ENCODE measurements around the gene RAD51B.

Gene RAD51B

GRCh38 chr14:67900231-67900630, 80.7 kb downstream of the RAD51B start:
- H3K4me3 ChIP-seq (ENCODE audit: low read depth, low read length): no peak overlapping the region
- TF ChIP-seq, protein P1, sequence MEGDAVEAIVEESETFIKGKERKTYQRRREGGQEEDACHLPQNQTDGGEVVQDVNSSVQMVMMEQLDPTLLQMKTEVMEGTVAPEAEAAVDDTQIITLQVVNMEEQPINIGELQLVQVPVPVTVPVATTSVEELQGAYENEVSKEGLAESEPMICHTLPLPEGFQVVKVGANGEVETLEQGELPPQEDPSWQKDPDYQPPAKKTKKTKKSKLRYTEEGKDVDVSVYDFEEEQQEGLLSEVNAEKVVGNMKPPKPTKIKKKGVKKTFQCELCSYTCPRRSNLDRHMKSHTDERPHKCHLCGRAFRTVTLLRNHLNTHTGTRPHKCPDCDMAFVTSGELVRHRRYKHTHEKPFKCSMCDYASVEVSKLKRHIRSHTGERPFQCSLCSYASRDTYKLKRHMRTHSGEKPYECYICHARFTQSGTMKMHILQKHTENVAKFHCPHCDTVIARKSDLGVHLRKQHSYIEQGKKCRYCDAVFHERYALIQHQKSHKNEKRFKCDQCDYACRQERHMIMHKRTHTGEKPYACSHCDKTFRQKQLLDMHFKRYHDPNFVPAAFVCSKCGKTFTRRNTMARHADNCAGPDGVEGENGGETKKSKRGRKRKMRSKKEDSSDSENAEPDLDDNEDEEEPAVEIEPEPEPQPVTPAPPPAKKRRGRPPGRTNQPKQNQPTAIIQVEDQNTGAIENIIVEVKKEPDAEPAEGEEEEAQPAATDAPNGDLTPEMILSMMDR (IDR thresholded peaks at IDR 0.05; ENCODE audit: low read depth, low read length): no peak

DNA sequence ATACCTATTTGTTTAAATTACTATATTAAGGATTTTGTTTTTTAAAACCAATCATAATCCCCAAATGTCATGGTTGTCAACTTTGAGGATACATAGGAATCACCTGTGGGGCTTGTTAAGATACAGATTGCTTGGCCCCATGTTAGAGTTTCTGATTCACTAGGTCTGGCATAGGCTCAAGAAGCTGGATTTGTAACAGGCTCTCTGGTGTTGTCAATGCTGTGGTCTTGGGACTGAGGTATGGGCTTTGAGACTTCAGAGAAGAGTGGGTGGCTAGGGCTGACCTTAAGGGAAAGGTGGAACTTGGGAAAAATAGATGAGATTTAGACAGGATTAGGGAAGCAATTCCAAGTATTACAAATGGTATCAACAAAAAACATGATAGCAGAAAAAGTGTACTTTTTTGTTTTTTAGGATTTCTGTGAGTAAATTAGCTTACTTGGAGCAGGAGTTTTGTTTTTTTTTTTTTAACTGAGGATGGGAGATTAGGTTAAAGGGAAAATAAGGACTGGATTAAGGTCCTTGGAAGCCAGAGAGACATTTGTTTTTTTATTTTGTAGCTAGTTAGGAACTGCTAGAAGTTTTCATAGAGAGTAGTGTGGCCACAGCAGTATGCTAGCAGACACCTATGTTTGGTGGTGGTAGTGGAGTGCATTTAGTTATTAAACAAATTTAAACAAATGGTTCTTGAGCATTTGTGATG, 88.6 kb downstream of the RAD51B start:
- TF ChIP-seq, protein P1 (IDR thresholded peaks at IDR 0.05; ENCODE audit: low read depth, low read length): no peak
- no peak overlapping the region for H3K4me3 ChIP-seq (ENCODE audit: low read depth, low read length)

DNA sequence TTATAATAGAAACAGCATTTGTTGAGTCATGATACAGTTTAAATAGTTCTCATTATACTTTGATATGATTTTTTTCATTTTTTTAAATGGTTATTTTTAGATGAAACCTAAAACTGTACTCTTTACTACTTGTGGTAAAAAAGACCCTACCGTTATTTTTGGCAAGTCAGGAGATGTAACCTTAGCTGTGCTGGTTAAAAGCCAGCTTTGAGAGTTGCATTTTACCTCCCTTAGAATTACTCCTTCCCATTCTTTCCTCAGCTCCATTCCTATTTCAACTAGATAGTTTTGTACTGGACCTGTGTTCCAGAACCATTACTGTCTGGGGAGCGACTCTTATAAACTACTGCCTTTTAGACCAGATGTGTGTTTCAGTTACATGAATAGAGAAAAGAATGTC, 92.0 kb downstream of the RAD51B start:
- H3K4me3 ChIP-seq (ENCODE audit: low read depth, low read length): no peak overlapping the region
- TF ChIP-seq, protein P1 (IDR thresholded peaks at IDR 0.05; ENCODE audit: low read depth, low read length): no peak

DNA sequence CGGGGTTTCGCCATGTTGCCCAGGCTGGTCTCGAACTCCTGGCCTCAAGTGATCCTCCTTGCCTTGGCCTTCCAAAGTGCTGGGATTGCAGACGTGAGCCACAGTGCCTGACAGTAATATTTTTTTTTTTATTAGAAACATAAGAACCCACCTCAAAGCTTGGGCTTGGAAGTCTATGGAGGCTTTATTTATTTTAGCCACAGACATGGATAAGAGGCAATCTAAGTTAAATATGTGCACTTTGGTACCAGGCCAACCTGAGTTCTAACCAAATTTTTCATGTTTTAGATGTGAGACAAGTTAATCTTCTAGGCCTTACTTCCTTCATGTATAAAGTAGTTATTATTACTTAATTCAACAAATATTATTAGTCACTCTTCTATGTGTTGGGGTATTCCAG, 96.9 kb downstream of the RAD51B start:
- TF ChIP-seq, protein P1 (IDR thresholded peaks at IDR 0.05; ENCODE audit: low read depth, low read length): no peak
- H3K4me3 ChIP-seq (ENCODE audit: low read depth, low read length): no peak overlapping the region

- no peak overlapping the region for H3K4me3 ChIP-seq (ENCODE audit: low read depth, low read length)
- TF ChIP-seq, protein P1 (IDR thresholded peaks at IDR 0.05; ENCODE audit: low read depth, low read length): no peak
Measured at GRCh38 chr14:67917006-67917405, 97.4 kb downstream of the RAD51B start.

- TF ChIP-seq, protein P1 (IDR thresholded peaks at IDR 0.05; ENCODE audit: low read depth, low read length): no peak
- no peak overlapping the region for H3K4me3 ChIP-seq (ENCODE audit: low read depth, low read length)
Measured at GRCh38 chr14:67918838-67919237, 99.3 kb downstream of the RAD51B start.

DNA sequence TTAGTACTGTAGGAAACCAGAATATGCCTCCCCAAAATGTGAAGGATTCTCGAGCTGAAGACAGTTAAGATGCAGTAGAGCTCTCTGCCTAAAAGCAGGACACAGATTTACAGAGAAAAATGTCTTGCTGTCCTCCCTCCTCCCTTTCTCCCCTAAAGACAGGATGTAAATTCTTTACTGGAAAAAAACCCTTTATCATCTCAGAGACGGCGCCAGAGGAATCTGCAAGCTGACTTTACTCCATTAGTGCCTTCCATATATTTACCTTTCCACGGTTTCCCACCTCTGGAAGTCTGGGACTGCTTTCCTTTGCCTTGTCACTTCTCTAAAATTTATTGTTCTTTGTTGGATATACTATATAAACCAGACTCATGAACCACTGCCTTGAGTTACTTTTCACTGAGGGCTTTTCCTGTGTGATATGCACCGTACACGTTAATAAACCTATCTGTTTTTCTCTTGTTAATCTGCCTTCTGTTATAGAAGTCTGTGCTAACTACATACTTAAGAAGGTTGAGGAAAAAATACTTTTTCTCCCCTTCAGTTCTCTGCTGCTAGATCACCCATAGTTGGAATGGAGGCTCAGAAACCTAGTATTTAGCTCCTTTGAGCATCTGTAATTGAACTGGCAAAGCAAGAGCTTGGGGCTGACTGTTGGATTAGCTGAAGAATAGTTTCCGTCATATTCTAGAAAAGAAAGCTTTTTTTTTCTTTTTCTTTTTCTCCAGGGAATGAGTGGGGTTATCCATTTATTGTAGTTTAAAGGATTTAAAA, 99.9 kb downstream of the RAD51B start:
- TF ChIP-seq, protein P1 (IDR thresholded peaks at IDR 0.05; ENCODE audit: low read depth, low read length): no peak
- H3K4me3 ChIP-seq (ENCODE audit: low read depth, low read length): no peak overlapping the region
